Stimulated activated CD8-positive, alpha-beta memory T cell treated with anti-CD3 and anti-CD28 coated beads, Interleukin-15, amount 100 ng/mL, for 1 hour (primary cell): ENCODE measurements around the gene TACC2.

Source experiments
- DNase-seq: peaks from one replicate; pipeline ENCODE4 v3.0.0-alpha.2; 2020; ENCODE audit warnings: low read depth

The TACC2 gene

DNA sequence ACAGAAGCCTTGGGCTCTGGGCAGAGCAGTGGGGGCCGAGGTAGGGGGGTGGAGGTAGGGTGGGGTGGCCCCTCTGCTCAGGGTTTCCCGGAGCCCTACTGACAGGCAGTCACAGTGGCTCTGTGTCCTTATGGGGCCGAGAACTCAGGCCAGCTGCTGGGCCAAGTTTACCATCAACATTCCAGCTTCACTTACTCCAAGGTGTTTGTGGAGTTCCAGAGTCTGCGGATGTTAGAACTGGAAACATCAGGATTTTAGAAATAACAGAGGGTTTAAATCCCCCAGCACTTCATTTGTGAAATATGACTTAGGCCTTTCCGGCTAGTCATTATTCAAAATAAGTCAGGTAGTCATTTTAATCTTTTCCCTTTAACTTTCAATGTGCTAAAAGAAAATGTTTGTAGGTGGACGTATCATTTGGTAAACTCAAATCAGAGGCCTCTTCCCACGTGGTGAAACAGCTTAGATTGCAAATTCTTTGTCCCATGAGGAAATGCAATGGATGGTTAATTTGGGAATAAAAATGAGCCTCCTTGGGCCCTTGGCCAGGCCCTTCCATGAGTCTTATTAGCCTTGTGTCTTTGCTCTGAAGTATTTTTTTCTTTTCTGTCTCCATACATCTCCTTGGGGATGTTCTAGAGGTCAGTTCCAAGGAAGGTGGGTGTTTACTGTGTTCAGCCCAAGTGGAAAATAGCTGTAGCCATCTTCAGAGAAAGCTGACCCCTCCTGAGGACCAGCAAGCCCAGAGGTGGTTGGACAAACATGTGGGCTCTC lies 182.5 kb downstream of the TACC2 start:
- no peak for DNase-seq

DNA sequence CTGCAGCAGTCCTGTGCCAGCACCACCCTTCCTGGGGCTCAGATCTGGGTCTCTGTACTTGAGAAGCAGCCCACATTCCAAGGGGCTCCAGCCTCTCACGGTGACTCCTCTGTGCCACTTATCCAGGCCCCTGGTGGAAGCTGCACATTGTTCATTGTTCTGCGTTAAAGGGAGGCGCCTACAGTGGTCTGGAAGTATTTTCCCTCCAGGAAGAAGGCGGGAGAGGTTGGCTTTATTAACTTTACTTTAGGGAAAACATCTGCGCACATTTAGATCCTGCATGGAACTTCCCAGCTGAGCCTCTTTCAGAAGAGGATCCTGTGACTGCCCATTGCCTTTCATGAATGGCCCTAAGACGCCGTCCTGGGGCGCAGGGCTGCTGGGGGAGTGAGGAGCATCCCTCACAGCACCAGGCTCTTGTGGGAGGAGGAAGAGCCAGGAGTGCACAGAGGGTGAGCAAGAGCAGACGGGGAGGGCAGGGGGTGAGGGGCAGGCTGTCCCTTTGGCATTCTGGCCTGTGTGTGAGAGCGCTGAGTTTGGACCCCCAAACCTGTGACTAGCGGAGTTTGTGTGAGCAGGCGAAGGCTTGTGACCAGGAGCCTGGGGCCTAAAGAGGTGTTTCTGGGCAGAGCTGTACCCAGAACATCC lies 183.5 kb downstream of the TACC2 start:
- DNase-seq, result no peak

DNA sequence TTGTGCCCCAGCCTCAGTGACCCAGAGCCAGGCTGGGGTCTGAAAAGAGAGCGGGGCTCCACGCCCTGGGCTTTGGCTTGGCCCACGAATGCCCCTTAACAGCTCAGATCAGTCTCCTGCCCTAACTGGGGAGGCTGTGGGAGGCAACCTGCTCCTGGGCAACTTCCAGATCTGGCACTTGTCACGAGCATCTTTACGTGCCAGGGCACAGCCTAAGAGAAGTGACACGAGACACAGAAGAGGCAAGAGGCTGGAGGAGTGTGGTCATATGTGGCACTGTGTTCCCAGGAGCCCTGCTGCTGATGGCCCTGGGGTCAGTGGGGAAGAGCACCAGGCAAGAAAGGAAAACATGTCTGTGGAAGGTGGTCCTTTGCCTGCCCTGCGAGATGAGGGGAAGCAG lies 184.4 kb downstream of the TACC2 start:
- no peak for DNase-seq

DNA sequence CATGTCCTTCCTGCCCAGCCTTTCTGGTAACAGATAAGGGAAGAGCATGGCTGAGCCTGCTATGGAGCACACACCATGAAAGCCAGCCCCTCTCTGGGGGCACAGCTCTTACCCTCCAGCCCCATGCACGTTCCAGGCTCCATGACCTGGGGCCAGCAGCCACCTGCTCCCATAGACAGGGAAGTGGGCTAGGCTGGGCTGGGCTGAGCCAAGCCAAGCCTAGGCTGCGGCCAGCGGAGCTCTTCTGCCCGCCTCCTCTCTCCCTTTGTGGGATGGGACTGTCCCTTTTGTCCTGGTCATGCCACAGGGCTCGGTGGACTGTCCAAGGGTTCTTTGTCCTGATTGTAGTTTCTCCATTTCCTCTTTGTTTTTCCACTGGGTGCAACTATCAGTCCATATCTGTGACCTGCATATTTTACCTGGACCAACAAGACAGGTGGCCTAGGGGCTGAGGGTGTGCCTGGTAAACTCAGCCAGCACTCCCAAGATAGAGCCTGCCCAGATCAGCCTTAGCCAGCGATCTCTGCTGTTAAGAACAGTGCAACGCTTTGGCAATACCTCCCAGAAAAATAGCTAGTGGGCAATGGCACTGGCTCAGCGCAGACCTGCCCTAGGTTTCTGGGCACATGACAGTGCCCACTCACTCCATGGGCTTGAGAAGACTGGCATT lies 184.9 kb downstream of the TACC2 start:
- no peak for DNase-seq

DNA sequence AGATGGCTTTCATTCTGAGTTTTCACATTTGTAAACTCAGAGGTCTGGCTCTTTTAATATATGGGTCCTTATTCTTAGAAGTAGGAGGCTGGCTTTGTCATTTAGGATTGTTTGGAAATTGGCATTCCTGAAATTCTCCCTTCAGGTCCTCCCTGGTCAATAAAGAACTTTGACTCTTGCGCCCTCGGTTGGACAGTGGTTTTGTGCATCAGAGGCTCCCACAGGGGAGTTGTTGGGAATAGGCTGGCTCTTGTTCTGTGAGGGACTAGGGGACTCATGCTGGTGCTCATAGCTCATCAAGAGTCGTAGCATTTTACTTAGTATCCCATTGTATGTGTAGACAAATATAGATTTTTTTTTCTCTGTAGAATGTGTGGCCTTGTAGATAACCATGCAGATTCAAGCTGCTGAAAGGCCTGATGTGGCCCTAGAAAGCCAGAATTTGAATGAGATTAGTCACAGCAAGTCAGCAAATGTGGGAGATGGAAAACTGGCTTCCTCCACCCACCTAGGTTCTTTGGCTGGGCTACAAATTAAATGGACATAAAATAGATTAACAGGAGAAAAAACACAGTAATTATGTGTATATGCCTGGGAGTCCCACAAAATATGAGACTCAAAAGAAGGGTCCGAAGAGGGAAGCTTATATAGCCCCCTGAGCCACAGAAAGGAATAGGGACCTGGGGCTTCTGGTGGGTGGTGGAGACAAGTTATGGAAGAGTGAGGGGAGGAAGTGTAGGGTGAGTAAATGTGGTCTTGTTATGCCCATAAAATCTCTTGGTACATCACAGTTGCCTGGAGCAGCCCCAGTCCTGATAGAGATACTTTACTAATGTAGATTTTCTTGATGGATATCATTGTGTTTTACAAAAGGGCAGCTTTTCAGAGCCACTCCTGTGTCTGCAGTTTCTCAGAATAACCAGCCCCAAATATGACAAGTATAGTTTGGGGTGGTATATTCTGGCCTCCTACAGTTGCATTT lies 187.6 kb downstream of the TACC2 start:
- no peak for DNase-seq

DNA sequence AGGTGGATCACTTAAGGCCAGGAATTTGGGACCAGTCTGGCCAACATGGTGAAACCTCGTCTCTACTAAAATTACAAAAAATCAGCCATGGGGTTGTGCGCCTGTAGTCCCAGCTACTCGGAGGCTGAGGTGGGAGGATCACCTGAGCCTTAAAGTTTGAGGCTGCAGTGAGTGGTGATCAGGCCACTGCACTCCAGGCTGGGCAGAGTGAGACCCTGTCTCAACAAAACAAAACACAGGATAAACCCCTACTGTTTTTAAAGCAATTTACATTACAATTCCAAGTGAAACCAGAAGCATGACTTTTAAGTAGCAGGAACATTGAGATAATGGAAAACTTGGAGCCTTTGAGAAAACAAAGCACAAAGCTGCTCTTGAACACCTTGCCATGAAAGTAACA lies 189.7 kb downstream of the TACC2 start:
- no peak for DNase-seq

DNA sequence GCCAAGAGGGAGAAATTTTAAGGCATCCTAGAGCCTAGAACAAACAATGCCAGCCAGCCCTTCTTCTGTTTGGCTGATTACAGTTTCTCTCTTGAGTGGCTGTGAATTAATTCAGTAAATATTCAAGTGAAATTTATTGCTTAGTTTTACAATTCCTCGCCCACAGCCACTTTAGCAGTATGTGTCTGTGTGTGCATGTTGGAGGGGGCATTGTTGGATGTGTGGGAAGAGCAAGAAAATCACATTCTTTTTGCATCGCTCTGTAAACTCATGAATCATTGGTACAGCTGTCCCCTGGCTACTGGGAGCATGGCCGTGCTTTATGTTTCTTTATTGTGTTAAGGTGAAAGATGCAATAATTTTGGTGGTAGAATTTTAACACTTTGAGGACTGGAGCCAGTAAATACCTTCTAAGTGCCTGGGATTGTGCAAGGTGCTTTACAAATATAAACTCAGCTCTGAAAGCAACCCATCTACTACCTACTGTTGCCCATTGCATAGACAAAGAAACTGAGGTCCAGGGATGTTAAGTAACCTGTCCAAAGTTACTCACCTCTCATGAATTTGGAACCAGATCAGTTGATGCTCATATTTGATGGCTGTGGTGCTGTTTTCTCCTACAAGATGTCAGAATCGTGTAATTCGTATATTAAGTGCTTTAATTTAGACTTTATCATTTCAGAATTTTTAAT lies 192.2 kb downstream of the TACC2 start:
- DNase-seq, result no peak

DNA sequence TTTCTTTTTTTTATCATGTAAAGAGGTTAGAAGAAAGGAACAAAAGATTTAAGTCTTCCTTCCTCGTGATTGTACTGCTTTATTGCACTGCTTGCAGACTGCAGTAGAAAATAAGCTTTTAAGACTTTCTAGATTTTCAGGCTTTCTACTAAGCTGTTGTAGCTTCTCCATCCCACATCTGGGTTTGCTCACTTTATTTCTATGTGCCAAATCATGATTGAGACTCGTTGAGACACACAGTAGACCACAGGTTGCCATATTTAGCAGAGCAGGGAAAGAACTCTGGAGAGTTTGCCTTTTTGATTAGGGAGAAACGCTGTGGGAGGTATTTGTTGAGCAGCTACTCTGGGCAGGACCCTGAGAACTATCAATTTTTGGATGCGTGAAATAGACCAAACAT lies 192.9 kb downstream of the TACC2 start:
- no peak for DNase-seq

DNA sequence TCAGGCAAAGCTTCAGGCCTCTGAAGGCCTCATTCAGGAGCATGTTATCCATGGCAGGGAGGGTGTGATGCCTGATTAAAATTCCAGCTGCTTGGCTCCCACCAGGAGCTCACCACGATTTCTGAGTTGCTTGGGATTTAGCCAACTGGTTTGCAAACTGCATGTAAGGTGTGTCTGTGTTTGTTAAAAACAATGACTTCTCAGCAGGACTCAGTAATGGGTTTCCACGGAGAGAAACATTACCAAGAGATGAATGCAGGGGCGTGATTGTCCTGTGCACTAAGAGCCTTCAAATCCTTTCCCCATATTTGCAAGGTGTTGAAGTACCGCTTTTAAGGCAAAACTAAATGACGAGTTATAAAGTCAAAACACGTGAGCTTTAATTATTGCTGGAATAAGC lies 193.3 kb downstream of the TACC2 start:
- DNase-seq, result no peak

DNA sequence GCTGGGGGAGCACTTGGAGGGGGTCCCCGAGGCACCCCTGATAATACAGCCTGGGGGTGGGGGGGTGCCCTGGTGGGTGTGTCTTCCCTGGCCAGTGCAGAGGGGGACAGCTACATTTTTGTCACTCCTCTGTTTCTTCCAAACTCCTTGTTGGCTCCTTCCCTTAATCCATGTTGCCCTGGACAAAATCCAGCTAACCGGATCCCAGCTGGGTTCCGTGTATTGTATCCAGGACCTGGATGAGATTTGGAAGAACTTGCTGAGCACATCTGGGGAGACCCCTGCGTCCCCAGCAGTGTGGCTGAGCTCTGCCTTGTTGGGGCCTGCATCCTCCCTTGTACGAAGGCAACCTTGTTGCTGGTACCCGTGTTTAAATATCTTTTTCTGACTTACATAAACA lies 195.3 kb downstream of the TACC2 start:
- no peak for DNase-seq

DNA sequence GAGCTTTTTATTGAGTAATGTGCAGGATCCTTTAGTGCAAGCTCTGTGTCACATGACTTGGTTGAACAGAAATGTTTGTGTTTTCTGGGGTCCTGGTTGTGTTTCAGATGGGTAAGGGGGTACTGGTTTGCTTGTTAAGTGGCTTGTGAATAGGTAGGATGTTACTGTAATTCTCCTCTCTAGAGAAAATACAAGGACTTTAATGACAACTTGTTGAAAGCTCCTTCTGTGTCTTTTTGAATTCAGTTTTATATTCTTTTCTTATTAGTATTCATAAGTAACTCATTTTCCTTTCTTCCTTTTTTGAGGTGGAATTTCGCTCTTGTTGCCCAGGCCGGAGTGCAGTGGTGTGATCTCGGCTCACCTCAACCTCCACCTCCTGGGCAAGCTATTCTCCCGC lies 196.7 kb downstream of the TACC2 start:
- DNase-seq, result no peak

DNA sequence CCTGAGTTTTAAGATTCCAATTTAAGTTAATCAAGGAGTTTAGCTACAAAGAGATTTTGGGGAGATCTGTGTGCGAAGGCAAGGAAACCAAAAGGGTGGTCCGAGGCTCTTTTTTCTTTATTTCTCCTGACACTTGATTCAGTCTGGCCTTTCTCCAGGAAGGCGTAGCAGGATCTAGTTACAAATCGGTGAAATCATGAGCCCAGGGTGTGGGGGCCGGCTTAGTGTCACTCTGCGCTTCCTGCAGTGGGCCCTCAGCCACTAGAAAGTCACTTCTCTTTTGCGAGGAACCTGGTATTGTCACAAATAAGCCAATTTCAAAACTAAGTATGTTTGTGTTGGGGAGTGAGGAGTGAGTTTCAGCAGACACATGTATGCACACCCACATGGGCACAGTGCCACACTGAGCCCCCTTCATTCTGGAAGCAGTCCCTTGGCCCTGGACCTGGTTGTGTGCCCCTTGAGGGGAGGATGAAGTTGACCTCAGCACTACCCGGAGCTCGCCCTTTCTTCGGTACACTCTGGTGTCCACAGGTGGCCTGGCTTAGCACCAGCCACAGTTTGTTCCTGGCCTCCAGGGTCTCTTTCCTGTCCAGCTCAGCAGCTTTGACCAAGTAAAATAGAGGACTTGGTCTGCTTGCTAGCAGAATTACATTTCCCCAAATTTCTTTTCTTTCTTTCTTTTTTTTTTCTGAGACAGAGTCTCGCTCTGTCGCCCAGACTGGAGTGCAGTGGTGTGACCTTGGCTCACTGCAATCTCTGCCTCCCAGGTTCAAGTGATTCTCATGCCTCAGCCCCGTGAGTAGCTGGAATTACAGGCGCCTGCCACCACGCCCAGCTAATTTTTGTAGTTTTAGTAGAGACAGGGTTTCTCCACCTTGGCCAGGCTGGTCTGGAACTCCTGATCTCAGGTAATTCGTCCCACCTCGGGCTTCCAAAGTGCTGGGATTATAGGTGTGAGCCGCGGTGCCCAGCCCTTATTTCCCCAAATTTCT lies 198.2 kb downstream of the TACC2 start:
- DNase-seq, result no peak

DNA sequence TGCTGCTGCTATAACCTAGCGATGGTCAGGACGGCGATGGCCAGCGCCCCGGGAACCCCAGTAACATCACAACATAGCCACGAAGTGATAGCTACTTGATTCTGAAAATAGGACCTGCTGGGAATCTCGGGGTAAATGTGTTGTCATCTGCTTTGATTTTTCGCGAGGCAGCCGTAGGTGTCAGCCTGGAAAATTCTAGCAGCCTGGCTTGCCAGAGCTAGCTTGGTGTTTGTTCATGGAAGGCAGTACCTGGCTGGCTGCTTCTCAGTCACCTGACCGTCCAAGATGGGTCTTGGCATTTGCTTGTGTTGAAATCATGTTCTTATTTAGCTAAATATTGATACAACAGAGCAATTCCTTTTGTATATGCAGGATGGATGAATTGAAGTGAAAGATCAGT lies 199.7 kb downstream of the TACC2 start:
- DNase-seq, result no peak

DNA sequence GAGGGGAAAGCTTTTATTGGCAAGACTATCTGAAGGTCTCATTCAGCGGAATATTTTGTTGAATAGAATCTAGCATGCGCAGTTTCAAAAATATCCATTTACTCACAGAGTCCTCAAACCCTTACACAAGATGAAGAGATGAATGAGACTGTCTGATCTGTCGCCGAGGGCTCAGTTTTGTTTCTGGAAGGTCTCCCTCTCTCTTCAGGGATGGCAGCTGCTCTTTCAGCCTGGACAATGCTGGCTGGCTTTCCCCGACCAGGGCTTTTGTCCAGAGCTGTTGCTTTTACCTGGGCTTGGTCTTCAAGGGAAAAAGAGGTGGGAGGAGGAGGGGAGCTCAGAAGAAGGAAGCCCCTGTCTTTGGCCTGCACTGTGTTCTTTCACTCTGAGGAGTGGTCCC lies 200.2 kb downstream of the TACC2 start:
- no peak for DNase-seq

DNA sequence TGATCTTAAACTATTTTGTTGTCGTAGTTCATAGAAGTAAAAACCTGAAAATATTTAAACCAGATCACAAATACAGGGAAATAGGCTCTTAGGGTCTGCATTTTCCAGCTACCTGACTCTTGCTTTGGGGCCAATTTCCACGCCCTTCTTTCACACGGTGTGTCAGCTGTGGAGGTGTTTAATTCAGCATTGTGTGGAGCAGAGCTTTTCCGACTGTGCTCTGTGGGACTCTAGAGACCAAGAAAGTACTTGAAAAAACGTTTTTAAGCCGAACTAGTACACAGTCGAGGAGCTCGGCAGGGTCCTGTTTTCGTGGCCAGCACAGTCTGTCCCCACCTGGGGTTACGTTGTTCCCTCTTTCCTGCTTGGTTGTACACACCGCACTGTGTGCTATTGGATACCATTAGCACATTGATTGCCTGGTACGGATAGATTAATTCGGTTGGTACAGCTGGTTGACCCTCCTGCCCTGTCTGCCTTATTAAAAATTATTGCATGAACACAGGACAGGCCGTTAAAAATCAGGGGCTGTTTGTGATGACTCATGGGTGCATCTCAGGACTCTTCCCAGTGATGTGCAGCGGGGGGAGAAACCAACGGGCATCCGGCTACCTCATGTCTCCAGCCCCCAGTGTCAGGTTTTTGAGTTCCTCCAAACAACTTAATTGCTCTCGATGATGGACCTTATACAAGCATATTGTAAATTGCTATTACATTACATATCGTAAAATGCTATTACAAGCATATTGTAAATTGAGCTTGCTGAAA lies 201.4 kb downstream of the TACC2 start:
- DNase-seq, result no peak

DNA sequence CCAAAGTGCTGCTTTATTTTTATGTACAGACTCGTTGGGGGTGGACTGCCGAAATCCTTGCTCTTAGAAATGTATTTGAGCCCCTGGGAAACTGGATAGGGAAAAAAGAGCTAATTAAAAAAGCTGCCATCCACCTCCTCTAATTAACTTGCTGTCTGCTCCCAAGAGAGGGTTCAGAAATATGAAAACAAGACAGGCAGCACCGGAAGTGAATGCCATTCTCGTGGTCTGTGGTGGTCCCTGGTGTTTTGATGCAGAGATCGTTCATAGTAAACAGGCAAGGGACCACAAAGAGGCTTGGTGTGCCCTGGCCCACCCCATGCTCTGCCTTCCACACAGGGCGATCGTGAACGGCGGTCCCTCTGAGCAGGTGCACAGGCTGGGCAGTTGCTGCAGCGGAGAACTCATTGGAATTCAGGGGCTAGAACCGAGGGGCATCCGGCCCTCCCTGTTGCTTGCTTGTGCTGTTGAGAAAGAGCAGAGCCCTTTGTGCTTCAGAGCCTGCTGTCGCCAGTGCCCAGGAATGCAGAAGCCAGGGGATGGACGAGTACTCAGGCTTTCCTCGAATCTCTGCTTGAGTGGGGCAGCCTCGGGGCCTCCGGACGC lies 203.1 kb downstream of the TACC2 start:
- no peak for DNase-seq

DNA sequence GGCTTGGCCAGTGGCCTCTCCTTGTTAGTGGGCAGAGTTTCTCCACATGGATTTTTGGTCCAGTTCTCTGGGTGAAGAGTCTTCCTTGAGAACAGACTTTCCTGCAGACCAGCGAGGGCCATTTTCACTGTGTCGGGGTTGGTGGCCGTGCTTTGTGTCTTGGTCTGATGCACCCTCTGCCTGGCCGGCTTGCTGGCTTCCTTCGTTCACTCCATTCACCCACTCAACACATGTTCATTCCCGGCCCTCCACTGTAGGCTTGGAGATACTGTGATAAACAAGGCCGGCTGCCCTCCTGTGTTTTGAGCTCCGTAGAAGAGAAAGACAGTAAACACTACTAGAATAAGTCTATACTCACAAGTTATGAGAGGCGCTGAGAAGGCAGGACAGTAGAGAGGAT lies 205.3 kb downstream of the TACC2 start:
- no peak for DNase-seq

DNA sequence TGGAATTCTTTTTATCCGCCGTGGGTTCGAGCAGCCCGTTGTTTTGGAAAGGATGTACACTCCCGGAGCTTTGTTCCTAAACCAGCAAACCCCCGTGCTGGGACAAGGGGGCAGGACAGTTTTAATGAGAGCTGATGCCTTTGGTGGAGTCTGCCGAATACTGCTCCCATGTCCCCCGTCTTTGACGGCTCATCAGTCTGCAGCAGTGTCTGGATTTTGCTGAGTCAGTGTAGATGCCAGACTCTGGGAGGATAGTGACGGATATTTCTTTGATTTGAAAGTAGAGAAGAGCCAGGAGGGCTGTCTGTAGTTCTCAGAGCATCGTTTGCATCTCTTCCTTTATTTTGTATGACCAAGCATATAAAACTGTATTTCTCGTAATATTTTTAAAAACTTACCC lies 207.3 kb downstream of the TACC2 start:
- no peak for DNase-seq

DNA sequence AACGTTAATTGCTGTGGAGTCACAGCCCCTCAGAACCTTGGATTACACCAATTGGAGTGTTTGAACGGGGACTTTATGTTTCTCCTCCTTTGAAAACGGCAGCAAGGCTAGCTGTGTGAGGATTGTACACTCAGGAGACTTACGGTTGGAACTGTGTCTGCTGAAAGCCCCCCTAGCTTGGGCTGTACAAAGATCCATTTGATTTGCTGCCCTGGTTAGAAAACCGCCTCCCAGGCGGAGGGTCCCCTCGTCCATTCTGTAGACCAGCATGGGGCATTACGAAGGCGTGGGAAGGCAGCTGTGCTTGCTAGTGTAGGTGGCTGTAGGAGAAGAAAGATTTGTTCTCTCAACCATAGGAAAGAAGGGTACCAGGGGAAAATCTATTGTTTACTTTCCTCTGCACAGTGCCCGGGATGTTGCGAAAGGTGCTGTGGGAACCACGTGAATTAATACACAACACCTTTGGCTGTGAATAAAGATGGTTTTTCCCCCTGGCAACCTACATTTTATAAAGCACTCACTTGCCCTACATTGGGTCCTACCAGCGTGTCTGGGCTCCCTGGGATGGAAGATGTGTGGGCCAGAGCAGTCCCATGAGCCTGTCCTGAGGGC lies 208.8 kb downstream of the TACC2 start:
- DNase-seq, result no peak
